ENCODE results near the gene A2M.

A2M gene

DNA sequence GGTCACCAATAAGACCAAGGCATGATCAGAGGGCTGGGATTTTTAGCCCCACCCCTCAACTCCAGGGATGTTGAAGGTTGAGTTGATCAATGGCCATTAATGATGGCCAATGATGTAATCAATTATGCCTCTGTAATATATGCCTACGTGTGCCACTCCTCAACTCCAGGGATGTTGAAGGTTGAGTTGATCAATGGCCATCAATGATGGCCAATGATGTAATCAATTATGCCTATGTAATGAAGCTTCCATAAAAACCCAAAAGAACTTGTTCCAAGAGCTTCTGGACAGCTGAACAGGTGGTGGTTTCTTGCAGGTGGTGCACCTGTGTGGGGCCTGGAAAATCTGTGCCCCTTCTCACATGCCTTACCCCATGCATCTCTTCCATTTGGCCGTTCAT is 93.1 kb downstream of the A2M start:
- no peak overlapping the region for H3K4me3 ChIP-seq (ENCODE audit: low read length)
- DNase-seq (ENCODE audit: low read depth, low spot score), result no peak

All from Jurkat, Clone E6-1 (cell line).